ENCODE data around the gene TMEM132D.

The TMEM132D gene

DNA sequence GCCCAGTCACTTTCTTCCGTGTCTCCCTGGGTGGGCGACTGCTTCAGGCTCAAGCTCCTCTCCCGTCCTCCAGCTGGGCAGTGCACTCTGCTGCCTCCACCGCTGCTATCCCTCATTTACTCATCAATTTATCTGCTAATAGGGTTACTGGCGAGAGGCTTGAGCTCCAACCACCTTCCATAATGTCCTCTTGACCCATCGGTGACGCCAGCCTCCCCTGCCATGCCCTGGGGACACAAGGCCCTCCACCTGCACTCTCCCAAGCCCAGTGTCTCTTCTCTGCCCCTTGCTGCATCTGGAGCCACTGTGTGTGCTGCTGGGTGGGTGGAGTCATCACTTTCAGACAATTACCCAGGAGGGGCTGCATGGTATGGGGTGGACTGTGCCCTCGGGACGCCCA is 78.5 kb downstream of the TMEM132D start:
- DNase-seq (ENCODE audit: low read depth), result no peak

DNA sequence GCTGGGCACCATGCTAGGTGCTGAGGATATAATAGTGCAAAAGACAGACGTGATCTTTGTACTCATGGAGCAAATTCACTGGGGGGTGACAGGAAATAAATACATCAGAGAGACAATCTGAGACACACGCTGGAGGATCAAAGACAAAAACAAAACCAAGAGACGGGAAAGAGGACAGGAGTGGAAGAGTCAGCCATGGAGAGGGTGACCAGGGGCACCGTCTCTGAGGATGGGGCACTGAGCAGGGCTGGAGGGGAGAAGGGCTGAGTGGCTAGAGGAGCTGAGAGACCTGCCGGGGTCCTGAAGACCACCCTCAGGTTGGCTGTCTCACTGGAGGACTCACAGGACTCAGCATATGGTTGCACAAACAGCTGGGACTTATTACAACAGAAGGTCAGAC is 81.9 kb downstream of the TMEM132D start:
- no peak for DNase-seq (ENCODE audit: low read depth)

DNA sequence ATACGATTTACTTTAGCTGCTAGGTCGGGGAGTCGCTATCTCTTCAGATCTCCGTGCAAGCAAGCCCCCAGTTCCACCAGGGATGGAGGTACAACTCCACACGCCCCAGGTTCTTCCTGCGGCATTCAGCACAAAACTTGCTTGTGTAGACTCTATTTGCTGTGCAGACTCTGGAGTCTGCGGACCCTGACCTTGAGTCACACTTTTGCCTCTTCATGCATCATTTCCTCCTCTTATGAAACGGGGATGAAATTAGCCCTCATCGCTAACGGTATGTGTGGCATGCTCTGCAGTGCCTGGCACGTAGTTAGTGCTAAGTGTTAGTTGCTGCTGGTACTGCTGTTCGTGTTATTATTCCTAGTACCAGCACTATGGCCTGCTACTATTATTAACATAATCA is 84.4 kb downstream of the TMEM132D start:
- DNase-seq (ENCODE audit: low read depth), result no peak

DNA sequence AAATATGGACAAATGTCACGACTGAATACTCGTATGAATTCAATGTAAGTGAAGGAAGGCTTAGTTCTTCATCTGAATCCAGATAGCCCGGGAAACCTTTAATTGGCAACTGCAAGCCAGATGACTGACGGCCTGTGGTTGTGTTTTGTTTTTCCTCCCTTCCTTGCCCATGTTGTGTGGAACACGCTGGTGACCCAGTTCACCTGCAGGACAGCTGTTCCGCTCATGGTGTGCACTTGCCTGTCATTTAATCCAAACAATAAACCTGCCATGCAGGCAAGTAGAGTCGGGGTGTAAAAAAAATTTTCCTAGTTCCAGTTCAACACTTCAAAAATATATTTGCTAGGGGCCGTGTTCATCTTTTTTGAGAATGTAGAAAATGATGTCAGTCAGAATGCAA is 88.0 kb downstream of the TMEM132D start:
- DNase-seq (ENCODE audit: low read depth), result no peak

DNA sequence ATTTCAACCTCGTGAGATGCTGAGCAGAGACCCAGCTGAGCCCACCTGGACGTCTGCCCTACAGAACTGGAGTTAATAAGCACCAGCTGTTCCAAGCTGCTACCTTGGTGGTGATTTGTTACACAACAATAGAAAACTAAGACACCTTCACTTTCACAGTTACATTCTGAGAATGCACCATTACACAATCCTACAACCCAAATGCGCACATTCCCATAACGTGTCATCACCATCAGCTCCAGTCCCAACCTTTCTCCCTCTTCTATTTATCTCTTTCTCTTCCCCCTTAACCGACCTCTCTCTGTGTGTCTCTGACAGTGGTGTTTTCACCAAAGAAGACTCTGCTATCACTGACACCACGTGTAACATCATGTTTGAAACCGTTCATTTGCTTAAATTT is 91.9 kb downstream of the TMEM132D start:
- DNase-seq (ENCODE audit: low read depth), result no peak

DNA sequence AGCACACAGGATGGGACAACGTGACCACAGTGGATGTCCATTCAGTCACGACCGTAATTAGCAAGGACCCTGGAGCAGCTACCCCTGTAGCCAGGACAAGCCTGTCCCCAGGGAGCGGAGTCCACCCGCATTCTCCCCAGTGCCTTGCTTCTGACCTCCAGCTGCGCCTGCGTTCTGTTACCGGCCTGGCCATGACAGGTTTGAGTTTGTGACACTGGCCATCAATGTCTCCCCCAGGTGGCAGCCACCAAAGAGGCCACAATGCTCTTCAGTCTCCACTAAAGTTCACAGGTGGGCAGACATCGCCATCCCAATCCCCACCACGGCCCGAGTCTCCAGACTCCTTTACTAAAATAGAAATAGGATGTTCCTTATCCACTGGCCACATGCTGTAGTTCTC is 96.7 kb downstream of the TMEM132D start:
- DNase-seq (ENCODE audit: low read depth), result no peak

DNA sequence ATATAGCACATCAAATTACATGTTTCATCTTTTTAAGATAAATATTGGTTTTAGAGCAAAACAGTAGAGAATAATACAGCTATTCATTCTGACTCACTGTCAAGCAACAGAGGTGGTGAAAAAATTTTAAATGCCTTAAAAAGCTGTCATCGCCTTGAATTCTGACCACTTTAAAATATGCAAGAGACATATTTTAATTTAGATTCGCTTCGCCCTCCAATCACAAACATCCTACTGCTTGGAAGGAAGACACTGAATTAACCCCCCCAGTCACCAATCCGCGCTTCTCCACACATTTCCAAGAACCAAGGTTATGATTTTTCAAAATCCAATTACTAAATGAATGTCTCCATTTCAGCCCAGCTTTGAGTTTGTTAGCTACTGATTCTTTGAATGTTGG is 112.4 kb downstream of the TMEM132D start:
- no peak for DNase-seq (ENCODE audit: low read depth)

DNA sequence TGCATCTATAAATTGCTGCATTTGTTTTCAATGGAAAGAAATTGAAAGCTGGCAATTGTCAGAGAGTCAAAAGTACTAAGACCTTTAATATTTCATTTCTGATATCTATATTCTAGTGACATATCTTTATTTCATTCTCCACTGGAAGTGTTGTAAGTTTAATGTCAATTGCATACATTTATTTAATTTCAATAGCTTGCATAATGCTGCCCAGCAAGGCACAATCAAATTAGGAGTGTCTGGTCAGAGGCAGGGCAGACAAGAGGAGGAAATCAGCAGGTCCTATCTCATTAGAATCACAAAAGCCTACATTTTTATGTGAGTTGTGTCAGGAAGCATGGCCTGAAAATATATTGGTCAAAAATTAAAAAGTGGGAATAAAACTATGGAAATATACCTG is 112.9 kb downstream of the TMEM132D start:
- no peak for DNase-seq (ENCODE audit: low read depth)

DNA sequence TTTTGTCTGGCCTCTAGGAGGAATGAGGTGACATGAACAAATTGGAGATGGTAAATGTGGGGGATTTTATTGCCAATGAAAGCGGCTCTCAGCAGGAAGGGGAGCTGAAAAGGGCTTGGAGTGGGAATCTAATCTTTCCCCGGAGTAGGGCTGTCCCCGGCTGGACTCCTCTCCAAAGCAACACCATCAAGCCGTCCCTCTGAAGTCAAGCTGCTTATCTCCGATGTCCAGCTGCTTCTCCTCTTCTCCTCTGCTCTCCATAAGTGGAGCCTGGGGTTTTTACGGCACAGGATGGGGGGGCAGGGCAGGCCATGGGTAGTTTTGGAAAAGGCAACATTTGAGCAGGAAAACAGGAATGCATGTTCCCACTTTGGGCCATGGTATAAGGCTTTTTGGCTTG is 113.5 kb downstream of the TMEM132D start:
- no peak for DNase-seq (ENCODE audit: low read depth)

DNA sequence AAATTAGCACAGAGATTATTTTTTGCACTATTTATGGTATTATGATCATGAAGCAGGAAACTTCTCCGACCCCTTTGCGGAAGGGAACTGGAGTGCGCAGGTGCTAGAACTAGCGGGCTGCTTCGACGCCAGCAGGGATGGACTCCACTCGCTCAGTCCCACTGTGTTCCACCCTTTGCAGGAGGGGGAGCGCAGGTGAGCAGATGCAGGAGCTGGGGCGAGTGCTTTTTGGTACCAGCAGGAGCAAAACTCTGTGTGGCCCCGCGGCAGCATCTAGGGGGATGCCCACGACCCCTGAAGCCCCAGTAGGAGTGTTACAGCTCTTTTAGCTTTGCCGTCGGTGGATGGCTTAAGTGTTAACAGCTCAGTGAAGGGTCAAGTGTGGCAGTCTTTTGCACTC is 113.9 kb downstream of the TMEM132D start:
- no peak for DNase-seq (ENCODE audit: low read depth)

DNA sequence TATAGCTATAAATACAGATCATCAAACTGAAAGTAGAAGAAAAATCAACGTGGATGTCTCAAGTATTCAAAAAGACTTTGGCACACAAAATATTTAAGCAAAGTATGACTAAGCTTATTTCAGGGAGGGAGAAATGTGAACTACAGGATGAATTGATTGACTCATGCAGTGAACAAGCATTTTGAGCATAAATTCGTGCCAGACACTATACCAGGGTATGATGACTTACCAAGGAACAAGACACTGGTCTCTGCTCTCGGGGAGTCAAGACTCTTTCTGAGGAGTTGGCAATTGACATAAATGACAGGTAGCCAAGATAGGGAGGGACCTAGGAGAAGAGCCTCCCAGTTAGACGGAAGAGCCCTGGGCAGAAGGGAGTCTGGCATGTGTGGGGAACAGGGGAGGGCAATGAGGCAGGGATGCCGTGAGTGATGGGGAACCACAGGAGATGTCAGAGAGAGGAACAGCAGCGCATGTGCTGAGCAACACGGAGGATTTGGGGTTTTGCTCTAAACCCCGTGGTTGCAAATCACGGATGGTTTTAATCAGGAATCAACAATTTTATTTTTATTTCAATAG is 115.2 kb downstream of the TMEM132D start:
- DNase-seq (ENCODE audit: low read depth), result no peak

DNA sequence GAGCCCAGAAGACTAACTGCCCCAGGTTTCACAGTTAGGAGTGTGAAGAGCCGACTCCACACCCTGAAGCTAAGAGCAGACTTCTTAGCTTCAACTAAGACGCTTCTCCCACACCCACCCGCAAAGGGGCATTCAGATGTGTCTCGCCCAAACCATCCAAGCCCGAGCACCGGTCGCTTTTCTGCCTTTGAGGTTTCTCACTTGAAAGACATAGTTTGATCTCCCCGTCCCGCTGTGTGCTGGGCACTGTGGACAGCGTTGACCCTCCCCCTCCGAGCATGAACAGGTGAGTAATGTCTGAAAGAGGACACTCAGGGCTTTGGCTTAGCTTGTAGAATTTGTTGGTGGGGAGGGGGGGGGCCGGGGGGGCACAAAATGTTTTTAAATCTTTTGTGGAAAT is 123.8 kb downstream of the TMEM132D start:
- no peak for DNase-seq (ENCODE audit: low read depth)

DNA sequence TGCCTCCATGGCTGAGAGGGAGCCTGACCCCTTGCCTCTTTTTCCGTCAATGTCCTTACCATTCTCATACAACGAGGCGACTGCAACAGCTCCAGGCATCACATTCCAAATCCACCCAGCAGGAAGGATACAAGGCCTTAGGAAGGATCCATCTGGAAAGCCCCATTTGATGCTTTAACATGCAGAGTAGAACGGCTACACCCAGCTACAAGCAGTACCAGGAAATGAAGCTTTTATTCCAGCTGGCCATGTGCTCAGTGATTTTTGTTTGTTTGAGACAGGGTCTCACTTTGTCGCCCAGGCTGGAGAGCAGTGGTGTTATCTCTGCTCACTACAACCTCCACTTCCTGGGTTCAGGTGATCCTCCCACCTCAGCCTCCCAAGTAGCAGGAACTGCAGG is 124.8 kb downstream of the TMEM132D start:
- no peak for DNase-seq (ENCODE audit: low read depth)

DNA sequence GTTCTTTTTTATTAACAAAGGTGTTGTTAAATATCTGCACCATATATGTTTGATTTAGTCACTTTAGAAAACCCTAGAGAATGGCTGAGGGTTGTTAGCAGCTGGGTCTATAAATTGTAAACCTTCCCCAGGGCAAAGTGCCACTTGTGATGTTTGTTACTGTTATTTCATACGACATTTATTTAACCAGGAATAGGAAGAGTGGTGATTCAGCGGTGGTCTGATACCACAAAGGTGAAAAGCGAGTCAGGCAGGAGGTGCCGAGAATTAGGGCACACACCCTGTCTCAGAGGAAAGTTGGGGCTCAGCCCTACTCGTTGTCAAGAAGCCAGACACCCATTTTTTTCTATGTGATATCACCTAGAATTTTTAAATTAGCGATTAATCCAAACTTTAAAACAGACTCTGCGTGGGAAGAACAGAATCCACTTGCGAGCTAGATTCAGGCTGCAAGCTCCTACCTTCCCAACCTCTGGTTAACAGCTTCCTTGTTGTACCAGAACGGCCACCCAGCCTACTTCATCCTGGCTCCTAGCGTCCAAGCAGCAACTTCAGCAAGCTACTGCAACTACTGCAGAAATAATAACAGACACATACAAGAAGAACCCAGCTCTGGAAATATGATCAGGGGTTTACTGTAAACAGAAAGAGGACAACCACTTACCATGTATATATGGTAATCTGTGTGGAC is 126.7 kb downstream of the TMEM132D start:
- DNase-seq (ENCODE audit: low read depth), result no peak

DNA sequence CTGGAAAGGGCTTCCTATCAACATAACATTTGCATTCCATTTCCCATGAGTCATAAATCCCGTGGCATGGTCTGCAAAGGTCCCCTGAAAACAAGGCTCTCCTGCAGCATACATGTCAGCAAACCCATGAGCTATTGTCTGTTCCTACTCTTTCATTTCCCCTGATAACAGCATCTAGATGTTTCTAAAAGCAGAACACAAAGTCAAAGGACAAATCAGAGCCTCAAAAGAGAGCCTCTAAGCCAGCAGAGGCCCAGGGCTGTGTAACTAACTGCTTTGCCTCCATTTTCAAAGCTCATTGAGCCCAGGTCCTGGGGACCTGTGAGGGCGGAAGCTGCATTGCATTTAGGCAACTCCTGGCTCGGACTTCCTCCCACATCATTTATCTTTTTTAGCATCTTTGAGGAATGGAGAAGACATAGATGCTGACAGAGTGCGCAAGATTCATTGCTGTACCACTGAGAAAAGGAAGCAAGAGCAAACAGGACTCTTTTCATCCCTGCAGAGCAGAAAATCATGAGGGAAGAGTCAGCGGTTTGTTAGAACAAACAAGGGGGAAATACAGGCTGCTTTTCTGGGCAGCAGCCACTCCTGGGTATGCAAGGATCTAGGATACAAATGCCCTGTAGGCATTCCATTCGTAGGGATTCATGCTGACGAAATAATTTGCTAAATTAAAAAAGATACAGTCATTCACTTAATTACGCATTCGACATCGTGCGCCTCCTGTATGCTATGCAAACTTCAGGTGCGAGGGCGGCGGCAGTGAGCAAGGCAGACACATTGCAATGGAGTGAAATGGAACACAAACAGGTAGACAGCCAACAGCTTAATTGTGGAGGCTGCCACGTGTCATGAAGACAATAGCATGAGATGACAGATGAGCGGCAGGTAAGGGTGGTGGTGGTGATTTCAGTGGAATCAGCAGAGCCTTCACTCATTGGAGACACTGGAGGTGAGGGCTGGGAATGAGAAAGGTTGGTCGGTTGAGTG is 131.0 kb downstream of the TMEM132D start:
- no peak for DNase-seq (ENCODE audit: low read depth)

DNA sequence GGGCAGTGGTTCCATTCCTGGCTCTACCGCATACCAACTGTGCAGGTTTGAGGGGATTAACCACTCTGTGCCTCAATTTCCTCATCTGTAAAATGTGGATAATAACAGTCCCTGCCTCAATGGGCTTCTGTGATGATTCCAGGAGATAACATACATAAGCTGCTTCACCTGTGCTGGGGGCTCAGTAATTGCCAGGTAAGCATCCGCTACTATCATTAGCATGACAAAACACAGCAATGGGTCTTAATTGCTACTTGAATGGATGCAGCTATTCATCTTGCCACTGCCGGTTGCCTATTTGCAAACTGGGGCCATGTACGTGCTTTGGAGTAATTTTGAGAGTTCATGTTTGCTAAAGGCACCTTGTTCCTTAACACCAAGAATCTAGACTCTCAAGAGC is 132.6 kb downstream of the TMEM132D start:
- no peak for DNase-seq (ENCODE audit: low read depth)

DNA sequence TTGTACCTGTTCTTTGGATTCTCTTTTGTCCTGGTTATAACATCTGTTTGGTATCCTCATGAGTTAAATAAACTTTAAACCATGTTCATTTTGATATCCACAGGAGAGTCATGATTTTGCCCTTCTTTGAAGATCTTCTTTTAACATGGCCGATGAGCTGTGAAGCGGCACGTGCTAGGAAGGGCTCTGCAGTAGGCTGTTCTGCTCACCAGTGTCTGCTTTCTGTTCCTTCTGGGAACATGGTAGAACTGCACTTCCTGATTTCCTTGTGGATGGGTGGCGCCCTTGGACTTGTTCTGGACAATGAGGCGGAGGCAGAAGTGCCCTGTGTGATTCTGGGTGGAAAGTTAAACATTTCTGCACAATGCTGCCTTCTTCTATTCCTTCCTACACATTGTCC is 138.1 kb downstream of the TMEM132D start:
- DNase-seq (ENCODE audit: low read depth), result no peak

DNA sequence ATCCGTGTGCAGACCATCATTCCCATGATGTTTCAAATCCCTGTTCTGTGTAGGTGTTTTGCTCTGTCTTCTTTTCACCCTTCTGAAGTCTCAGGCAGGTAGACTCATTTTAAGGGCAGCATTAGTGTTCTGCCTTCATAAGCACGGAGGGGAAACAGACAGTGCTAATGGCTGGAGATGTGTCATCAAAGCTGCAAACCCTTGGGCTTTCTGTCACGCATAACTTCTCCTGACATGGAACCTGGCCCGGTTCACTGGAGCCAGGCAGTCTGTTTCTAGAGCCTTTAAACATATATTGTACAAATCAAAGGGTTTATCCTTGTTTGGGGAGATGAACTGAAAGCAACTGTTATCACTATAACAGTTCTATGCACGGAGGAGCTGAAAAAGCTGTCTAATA is 141.4 kb downstream of the TMEM132D start:
- DNase-seq (ENCODE audit: low read depth), result no peak

DNA sequence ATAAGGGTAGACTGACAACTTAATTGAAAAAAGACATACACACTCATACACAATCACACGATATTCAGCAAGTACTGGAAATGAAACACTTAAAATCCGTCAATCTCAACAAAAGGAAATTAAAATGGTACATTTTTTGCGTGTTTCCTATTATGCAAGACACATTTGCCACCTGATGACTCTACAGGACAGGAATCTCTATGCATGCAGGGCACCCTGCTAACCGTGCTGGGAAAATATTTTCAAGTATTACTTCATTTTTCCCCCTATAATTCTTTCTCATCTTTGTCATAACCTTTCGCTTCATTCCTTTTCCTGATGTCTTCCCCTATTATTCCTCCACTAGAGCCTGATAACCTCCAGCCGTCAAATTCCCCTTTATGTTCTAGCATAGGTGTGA is 150.2 kb downstream of the TMEM132D start:
- no peak for DNase-seq (ENCODE audit: low read depth)

DNA sequence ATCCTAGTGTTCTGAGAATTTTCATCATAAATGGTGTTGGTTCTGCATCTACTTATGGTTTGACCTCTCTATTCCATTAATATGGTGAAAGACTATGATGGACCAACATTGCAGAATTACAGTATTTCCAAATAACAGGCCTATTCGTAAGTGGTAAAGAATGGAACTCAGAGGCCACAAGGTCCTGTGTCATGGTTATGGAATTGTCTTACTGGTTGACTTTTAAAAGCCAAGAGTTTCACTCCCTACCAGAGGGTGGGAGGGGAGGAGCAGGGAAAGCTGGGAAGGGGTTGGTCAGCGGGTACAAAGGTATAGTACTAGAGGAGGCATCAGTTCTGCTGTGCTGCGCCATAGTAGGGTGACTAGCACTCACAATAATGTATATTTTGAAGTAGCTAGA is 153.4 kb downstream of the TMEM132D start:
- DNase-seq (ENCODE audit: low read depth), result no peak

DNA sequence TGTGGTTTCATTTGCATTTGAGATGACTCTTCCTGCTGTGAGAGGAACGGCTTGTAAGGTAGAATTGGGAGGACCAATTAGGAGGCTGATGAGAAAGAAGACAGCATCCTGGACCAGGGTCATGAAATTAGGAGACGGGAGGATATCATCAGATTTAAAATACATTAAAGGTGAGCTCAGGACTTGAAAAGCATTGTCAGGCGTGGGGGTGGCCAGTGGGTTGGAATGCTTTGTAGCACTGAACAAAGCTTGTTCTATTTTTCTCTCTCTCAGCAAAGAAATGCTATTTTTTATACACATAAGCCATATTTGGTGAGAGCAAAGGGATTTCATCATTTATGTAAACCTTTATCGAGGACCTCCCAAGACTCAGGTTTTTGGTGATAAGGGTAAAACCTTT is 157.5 kb downstream of the TMEM132D start:
- no peak for DNase-seq (ENCODE audit: low read depth)

DNA sequence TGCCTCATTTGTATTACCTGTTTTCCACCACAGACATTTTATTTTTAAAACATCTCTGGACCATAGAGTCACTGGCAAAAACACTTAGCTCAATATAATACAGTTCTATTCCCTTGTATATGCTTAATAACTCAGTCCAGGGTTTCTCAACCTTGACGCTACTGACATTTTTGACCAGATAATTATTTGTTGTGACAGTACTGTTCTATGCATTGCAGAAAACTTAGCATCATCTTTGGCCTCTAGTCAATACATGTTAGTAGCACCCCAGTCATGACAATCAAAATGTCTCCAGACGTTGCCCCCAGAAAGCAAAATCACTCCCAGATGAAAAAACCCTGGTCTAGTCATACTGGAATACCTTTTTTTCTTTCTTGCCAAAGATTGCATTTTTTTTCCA is 174.7 kb downstream of the TMEM132D start:
- no peak for DNase-seq (ENCODE audit: low read depth)

DNA sequence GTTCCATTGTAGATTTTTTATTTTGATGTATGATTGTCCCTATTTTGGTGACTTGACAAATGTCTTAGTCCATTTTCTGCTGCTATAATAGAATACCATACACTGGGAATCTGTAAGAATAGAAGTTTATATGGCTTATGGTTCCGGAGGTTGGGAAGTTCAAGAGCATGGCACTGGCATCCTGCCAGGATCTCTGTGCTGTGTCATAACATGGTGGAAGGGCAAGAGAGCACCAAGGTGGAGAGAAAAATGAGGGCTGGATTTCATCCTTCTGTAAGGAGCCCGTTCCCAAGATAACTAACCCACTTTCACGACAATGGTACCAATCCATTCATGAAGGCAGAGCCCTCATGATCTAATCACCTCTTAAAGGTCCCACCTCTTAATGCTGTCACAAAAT is 176.7 kb downstream of the TMEM132D start:
- no peak for DNase-seq (ENCODE audit: low read depth)

All from stimulated activated CD8-positive, alpha-beta memory T cell treated with anti-CD3 and anti-CD28 coated beads, Interleukin-12 subunit alpha, Interleukin-12 subunit beta, amount 100 ng/mL, for 1 hour (primary cell).